ENCODE results near the gene UGT1A3.

Gene UGT1A3

GRCh38 chr2:233799087-233799665 is 70.3 kb downstream of the UGT1A3 start:
- DNase-seq: no peak

- DNase-seq: no peak
Observed at GRCh38 chr2:233799716-233800115, 70.9 kb downstream of the UGT1A3 start.

- DNase-seq: no peak
Observed at GRCh38 chr2:233800208-233800607, 71.4 kb downstream of the UGT1A3 start.

- DNase-seq: no peak
Observed at GRCh38 chr2:233801357-233802131, 72.7 kb downstream of the UGT1A3 start.

- DNase-seq: no peak
Observed at GRCh38 chr2:233802132-233802815, 73.4 kb downstream of the UGT1A3 start.

GRCh38 chr2:233803292-233803911 is 74.6 kb downstream of the UGT1A3 start:
- no peak for DNase-seq

- DNase-seq: no peak
Observed at GRCh38 chr2:233803994-233804393, 75.2 kb downstream of the UGT1A3 start.

- DNase-seq: no peak
Observed at GRCh38 chr2:233807215-233807865, 78.5 kb downstream of the UGT1A3 start.

- no peak for DNase-seq
Observed at GRCh38 chr2:233807966-233808935, 79.4 kb downstream of the UGT1A3 start.

GRCh38 chr2:233810385-233810784 is 81.5 kb downstream of the UGT1A3 start:
- no peak for DNase-seq

GRCh38 chr2:233811087-233811486 is 82.2 kb downstream of the UGT1A3 start:
- no peak for DNase-seq

- DNase-seq: no peak
Observed at GRCh38 chr2:233811732-233812131, 82.9 kb downstream of the UGT1A3 start.

- DNase-seq: no peak
Observed at GRCh38 chr2:233813236-233814055, 84.6 kb downstream of the UGT1A3 start.

- peak in 1 of 2 experiments; percentile 30 for DNase-seq
Observed at GRCh38 chr2:233814056-233814835, 85.4 kb downstream of the UGT1A3 start.

GRCh38 chr2:233815861-233816260 is 87.0 kb downstream of the UGT1A3 start:
- no peak for DNase-seq

GRCh38 chr2:233816334-233816733 is 87.5 kb downstream of the UGT1A3 start:
- no peak for DNase-seq

GRCh38 chr2:233816771-233817170 is 87.9 kb downstream of the UGT1A3 start:
- no peak for DNase-seq

- no peak for DNase-seq
Observed at GRCh38 chr2:233817361-233817911, 88.6 kb downstream of the UGT1A3 start.

- no peak for DNase-seq
Observed at GRCh38 chr2:233817995-233818638, 89.3 kb downstream of the UGT1A3 start.
